ENCODE measurements around the gene SPATA24.
"Not testable (repeated sequence)": the region's sequence is repeated elsewhere in the genome, so short reads cannot be mapped to it uniquely, and the experiment has no call there.

The SPATA24 gene

DNA sequence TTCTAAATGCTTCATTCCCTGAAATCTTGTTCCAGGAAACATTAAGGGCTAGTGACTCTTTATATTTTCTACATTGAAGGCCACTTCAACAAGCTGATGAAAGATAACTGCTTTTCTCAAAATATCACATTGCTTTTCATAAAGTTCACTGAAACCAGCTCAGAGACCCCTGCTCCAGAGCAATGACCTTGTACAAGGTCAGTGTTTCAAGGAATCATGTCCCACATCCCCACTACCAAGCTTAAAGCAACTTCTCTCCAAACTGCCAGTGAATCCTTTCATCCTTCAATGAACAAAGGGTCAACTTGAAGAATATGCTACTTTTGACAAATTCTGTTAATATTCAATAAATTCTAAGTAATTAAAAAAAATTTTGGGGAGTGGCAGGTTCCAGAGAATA lies 12.0 kb upstream of the SPATA24 start:
- DNase-seq: no peak

DNA sequence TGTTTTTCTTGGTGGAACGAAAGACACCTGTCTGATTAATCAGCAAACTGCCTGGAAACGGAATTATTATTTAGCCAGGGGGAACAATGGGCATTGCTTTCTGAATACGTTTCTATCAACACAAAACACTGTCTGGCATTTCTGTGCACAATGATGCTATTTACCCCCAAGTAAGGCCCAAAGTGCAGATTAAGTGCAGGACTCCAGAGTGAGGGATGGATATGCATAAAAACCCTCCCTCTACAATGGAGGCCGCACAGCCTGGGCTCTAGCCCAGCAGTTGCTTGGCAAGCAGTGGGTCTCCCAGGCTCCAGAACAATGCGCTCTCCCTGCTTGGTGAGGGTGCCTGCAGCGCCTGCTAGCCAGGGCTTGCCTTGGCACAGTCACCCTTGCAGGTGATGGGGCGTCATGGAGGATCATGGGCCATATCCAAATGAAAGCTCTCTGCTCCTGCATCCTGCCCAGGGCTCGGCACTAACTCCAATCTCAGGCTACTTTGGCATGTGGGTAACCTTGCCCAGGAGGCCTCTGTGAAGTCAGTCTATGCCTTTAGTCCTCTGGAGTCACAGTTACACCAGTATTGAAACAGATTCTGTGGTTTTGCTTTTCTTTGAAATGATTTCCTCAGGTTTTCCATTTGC lies 11.5 kb upstream of the SPATA24 start:
- DNase-seq: no peak

DNA sequence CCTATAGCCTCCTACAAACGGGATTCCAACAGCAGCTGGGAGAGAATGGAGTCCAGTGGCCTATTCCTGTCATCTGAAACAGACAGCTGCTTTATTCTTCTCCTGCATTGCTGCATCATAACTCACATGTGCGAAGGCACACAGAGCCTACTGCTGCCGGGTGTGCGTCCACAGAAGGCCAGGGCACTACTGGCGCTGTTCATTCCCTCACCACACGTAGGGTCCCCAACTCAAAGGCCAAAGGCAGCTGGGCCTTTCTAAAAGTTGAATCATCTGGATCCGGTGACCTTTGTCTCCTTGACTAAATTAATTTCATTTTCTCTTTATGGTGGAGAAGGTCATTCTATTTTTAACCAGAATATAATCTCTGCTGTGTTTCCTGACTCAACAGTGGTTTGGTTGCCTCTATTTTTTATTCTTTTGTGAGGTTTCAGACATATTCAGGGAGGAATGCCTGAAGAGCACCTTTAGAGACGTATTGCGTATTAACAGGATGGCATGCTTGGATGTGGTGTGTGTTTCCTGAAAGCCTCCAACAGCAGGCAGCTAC lies 10.8 kb upstream of the SPATA24 start:
- no peak for DNase-seq

DNA sequence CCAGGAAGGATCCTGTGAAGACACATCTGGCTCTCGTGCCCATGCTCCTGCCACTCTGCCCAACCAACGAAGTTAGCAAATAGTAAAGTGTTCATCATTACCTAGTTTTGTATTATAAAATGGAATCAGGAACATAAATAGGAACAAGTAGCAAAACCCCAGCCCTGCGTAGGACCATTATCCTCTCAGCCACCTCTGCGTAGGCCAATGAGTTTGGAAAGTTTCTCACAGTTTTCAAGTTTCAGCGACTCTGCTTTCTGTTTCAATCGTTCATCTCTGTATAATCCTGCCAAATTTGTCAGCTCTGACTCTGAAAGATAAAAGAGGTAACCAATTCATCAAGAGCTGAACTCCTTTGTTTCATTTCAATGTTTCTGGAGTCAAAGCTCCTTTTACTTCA lies 10.1 kb upstream of the SPATA24 start:
- no peak for DNase-seq

DNA sequence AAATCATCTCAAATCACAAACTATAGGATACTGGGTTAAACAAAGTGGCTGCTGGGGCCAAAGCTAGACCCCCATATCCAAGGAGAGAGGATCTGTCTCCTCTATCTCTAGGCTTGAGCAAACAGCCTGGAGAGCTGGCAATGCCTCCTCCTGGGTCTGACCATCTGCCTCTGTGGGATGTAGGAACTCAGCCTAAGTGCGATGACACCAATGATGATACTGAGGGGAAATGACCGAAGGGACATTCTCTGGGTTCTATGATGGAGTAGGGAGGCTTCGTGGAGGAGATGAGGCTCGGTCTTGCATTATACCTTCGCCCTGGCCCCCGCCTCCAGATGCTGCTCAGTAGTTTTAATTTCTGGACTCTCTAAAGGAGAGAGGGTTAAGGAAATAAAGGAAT lies 9.3 kb upstream of the SPATA24 start:
- no peak for DNase-seq

DNA sequence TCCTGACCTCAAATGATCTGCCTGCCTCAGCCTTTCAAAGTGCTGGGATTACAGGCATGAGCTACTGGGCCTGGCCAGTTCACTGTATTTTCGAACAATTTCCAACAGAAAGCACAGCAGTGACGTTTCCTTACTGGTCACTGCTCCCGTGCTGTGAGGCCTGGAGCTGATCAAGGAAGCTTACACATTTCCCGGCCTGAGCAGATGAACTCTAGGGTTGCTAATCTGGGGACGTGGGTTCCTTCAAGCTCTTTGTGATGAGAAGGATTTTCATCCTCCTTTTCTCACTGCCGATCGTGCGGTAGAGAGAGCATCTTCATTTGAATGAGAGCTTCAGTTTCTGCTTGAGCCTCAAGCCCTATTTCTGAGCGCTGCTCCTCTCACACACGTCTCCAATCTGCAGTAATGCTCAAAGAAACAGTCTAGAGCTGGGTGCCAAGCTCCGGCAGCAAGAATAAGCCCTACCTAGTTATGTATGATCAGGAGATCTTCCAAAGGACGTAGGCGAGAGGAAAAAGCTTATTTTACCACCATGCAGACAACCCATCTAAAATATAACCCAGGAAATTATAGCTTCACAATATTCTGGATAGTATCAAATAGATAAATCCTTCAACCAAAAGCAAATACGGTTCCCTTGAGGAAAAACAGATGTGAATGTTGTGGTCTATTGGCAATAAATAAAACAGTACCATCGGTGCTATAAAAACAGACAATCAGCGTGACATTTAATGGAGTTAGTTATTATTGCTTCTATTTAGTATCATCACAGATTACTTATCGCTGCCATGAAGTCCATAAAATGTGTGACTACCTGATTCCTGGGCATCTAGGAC lies 7.3 kb upstream of the SPATA24 start:
- DNase-seq: no peak

DNA sequence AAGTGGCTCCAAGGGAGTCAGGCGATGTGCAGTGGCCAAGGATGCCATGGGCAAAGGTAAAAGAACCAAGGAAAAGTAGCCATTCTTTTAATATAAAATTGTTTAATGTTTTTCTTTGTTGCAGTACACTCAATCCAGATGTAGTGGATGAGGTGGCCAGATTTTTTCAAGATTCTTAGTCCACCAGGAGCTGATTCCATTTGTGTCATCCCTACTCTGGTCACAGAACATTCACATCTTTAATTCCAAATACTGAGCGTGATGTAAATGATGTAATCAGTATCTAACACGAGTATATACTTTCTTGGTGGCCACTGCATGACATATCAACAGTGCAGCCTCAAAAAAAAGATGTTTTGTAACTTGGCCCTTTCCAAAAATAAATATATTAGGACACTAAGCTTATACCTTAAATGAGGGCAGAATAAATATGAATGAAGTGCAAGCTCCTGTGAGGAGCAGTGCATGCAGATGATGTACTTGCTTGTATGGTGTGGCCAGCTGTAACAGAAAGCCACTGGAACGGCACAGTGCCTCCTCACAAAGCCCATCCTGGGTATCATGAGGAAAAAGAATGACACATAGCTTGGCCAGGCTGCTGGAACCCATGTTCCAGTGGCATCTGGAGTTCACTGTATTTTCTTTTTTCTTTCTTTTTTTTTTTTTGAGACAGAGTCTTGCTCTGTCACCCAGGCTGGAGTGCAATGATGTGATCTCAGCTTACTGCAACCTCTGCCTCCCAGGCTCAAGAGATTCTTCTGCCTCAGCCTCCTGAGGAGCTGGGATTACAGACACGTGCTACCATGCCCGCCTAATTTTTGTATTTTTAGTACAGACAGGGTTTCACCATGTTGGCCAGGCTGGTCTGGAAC lies 6.5 kb upstream of the SPATA24 start:
- DNase-seq: no peak

DNA sequence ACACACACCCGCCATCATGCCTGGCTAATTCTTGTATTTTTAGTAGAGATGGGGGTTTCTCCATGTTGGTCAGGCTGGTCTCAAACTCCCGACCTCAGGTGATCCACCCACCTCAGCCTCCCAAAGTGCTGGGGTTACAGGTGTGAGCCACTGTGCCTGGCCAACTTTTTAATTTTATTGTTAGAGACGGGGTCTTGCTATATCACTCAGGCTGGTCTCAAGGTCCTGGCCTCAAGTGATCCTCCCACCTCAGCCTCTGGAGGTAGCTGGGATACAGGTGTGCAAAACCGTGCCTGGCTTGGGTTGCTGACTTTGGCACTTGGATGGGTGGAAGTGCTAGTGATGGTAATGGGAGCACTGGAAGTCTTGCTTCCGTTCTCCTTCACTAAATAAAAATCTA lies 5.2 kb upstream of the SPATA24 start:
- not testable (repeated sequence) for DNase-seq

DNA sequence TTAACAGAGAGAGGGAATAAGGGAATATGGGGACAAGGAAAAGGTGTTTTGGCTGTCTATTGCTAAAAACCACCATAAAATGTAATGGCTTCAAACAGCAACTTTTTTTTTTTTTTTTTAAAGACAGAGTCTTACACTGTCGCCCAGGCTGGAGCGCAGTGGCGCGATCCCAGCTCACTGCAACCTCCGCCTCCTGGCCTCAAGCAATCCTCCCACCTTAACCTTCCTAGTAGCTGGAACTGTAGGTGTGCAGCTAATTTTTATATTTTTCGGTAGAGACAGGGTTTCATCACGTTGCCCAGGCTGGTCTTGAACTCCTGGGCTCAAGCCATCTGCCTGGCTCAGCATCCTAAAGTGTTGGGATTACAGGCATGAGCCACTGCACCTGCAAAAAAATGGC lies 4.3 kb upstream of the SPATA24 start:
- DNase-seq: no peak

DNA sequence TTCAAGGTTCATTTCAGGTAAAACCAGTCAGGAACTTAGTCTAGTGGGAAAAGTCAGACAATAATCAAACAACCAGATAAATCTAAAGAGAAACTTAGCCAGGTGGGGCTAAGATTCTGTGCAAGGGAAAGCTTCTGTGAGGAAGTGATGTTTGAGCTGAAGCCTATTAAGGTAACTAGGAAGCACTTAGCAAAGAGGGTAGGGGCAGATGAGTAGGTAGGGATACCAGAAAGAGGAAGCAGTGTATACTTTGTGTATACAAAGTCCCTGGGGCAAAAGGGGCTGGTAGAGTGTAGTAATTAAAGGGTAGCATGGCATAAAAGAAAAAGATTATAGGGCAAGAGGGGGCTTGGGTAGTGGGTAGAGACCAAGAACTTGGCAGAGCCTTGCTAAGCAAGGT lies 3.6 kb upstream of the SPATA24 start:
- no peak for DNase-seq

DNA sequence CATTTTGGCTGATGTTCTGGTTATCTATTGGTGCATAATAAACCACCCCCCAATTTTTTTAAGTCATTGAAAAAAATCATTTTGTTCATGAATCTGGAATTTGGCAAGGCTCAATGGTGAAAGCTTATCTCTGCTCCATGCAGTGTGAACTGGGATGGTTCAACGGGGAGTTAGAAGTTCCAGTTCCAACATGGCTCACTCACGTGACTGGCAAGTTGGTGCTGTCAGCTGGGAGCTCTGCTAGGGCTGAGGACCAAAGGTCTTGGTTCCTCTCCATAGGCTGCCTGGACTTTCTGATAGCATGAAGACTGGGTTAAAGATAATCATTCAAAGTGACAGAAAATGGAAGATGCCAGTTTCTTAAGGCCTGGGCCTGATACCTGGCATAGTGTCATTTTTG lies 3.1 kb upstream of the SPATA24 start:
- DNase-seq: no peak

DNA sequence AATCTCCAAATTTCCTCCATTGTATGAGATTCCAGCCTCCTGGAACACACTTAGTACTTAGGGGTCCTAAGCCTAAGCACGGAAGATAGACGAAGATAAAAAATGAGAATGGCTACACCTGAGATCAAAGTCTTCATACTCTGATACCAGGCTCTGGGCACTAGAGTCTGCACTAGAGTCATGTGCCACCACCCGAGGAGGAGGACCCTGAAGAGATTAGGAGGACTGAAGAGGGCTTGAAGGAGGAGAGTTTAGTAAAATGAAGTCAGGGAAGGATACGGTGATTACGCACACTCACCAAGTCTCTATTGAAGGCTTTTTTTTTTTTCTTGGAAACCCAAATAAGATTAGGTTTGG lies 573 bp upstream of the SPATA24 start:
- DNase-seq: no peak

DNA sequence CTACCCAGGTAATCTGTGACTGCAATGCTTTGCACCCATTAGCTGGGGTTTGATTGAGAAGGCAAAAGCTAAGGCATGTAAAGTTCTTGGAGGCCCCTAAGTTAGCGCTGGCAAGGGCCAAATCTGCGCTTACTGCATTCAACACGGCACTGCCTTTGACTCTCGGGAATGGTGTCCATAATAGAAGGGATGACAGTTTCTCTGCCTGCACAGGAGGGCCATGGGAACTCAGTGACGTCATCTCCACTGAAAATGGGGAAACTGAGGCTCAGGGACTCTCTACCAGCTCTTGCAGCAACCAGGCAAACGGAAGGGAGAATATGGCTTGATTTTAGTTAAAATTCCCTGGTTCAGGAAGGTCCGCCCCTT lies 487 bp downstream of the SPATA24 start:
- no peak for DNase-seq

DNA sequence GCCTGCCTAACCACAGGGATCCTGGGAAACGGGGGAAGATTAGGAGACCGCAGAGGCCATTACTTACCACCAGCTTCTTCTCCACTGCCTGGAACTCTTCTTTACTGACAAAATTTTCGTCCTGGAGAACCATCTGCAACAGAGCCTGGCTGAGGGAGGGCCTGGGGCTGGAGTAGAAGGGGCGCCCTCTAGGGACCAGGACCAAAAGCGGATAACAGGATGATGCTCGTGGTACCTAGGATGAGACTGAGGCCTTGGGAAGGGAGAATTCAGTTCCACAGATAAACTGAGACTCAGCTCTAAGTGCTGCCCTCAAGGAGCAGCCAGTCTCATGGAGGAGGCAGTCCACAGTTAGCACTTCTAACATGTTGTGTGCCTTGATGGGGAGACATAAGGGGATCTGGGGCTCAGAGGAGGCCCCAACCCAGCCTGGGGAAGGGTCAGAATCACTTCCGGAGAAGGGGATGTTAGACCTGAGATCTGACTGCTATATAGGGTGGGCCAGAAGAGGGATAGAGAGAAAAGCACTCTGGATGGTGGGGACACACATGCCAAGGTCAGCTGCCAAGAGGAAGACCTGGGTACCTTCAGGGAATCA lies 1.2 kb downstream of the SPATA24 start:
- no peak for DNase-seq

DNA sequence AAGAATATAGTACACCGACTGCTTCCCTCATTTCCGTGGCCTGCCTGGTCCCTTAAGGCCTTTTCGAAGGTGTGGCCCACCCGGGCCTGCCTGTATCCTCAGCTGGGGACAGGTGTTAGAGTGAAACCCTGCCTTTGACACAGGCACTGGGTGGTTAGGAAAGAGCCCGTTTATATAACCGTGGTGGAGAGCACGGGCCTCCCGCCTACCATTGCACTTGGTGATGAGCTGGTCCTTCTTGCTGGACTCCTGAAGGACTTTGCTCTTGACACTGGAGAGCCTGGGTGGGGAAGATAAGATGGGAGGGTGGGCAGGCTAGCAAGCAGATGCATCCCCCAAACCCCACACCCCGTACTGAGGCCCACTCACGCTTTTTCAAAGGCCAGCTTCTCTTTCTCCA lies 2.3 kb downstream of the SPATA24 start:
- no peak for DNase-seq

DNA sequence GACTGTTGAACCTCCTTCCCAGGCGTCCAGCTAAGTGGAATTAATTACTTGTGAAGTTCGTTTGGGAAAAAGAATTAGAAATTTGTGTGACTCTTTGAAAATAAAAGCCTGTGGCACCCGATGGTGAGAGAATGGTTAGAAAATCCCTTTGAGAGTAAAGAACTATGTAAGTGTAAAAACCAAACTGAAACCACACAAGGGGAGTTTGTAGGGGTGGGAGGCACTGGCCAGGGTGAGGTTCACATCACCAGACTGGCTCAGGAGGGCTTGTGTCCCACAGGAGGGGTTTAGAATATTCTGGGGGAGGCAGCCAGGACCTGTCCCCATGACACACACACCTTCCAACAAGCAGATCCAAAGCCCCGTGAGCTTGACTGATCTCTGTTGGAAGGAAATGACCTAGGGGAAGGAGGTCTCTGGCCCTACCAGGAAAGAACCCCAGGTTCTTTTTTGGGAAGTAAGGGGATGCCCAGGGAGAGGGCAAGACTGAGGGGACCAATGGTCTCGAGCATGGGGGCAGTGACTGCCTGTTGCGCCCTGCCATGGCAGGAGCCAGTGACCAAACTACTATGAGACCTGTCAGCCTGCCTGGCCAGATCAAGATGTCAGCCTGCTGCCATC lies 4.3 kb downstream of the SPATA24 start:
- no peak for DNase-seq

DNA sequence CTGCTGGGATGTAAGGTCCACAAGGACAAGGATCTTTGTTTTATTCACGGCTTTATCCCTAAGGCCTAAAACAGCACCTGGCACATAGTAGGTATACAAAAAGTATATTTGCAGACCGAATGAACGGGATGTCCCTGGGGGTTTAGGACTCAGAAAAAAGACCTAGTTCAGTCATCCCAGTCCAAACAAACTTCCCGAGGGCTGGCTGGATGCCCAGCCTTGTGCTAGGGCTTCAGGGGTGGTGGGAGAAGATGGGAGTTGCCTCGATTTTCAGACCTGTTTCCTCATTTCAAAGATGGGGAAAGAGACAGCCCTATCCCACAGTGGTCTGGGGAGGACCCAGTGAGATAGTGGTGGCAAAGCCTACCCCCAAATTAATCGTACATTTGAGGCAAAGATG lies 6.0 kb downstream of the SPATA24 start:
- no peak for DNase-seq

DNA sequence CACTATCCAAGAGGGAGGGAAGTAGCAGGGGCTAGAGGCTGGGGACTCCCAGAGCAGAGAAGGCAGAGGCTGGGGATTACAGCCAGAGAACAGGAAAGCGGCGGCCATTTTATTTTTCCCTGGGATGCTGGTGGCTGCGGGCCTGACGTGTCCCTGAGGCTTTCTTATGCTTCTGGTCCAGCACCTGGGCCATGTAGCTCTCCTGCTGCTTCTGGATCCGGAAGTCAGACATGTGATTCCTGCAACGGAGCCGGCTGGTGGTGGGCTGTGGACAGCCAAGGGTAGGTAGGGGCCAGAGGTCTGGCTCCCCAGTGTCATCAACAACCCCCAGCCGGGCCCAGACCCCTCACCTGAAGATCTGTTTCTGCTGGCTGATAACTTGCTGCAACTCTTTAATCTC lies 7.2 kb downstream of the SPATA24 start:
- no peak for DNase-seq

DNA sequence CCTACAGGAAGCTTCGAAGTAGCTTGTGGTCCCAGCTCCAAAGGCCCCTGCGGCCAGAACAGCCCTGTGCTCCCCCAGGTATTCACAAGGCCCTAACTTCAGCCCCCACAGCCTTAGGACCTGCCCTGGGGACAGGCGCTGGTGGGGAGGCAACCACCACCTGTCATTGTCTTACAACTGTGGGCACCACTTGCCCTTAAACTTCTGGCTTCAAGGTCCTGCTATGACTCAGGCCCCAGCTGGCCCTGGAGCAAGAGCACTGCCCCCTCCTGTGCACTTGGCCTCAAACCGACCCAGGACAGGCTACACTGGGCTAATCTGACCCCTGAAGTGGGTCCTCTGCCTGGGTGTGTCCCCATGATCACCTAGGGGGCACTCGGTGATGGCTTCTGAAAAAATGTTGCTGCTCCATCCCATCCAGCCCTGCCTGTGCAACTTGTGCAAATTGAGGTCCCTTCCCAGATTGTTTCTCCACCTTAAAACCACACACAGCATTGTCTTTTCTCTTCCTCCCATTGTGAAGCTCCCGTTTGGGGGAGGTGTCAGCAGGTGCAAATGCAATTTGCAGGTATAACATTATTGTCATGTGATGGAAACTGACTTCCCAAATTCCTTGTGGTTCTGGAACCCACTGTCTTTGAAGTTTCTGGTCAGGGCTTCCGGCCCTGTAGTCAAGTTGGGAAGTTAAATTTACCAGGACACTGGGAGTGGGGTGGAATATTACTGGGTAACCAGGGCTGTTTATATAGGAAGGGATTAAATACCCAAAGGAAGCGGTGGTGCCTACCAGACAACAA lies 7.8 kb downstream of the SPATA24 start:
- no peak for DNase-seq

DNA sequence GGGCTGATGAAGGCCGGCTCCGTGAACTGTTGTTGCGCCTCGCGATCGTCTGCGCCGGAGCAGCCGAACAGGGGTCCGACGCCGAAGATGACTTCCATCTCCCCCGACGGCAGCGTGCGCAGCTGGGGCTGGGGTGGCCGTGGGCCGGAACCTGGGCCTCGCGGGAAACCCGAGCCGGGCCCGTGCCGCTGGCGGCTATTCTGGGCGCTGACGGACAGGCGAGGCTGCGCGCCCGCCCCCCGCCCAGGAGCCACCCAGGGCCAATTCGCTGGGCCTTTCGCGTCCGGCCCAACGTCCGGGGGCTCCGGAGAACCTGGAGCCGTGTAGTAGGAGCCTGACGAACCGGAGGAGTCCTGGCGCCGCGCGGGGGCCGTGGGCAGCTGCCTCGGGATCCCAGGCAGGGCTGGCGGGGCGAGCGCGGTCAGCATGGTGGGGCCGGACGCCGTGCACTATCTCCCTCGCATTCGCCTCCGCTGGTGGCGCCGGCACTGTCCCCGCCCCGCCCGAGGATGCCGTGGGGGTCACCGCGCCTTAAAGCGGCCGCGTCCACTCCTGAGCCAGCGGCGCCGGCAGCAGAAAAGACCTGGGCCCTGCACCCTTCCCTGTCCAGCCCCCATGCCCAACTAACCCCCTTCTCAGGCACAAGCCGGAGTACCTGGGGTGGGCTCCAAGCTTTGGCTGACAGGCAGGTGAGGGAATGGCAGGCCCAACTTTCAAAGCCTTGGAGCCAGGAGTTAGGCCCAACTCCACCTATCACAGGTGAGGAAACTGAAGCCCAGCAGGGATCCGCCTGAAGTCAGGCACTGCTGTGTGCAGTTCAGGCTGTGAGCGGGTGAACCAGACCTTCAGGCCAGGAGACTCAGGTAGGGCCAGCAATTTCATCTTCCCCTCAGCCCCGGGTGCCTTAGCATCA lies 9.0 kb downstream of the SPATA24 start, which contains the start of gene PROB1:
PROB1 (minus strand) TSS at position 451 of the 913 bp plus-strand sequence; CDS start at position 428, 23 bp downstream.
- no peak for DNase-seq

Data from amniotic stem cell (primary cell).